ENCODE data around the gene EXTL2. TPM values are rescaled to one million over a fixed set of nuclear protein-coding genes. Genes with fewer than 3 reads are reported as not detected.

EXTL2 gene
- total and polyA plus RNA-seq, 9 of the 15 experiments (the other 6 are each of a cell fraction or from before 2014, with no cell fraction given), result 8.5 to 40.7 (median 26.0) TPM

- H3K4me3 ChIP-seq, result no peak overlapping the region
- in situ Hi-C loops (cut with MboI), result loop anchor here (10.0 to 25.0 kb wide), 3 partner anchors 108 to 1058 kb away; no protein-coding TSS in a partner anchor
Observed at GRCh38 chr1:100862591-100862990, 32.1 kb downstream of the EXTL2 start.

More at GRCh38 chr1:100862591-100862990, 32.1 kb downstream of the EXTL2 start:
- Histone ChIP-seq H3K27ac (ENCODE audit: extremely low read depth, low read depth, low read length) (no peak overlapping the region), H3K4me1 (replicated peaks in 1 of 2; ENCODE audit: control insufficient read depth in 2 of 2, insufficient read depth in 2 of 2, low read length in 2 of 2) (no peaks in the 10 kb centered on the region), H3K4me2 (ENCODE audit: insufficient read depth, low read length) (no peak overlapping the region), H3K36me3 (ENCODE audit: control insufficient read depth, insufficient read depth, low read length) (no peaks in the 10 kb centered on the region), H3K79me2 (ENCODE audit: control insufficient read depth, insufficient read depth, low read length) (no peaks in the 10 kb centered on the region), H3K9me3 (replicated peaks; ENCODE audit: control insufficient read depth, insufficient read depth, low read depth, low read length) (no peaks in the 10 kb centered on the region), H4K20me1 (replicated peaks; ENCODE audit: control insufficient read depth, insufficient read depth, low read length) (no peaks in the 10 kb centered on the region), H2AFZ (ENCODE audit: low read depth, low read length) (no peak overlapping the region), H3K27me3 (ENCODE audit: control insufficient read depth in 2 of 2, insufficient read depth in 2 of 2, low read length in 2 of 2) (no peaks in the 10 kb centered on the region), H3K9ac (ENCODE audit: insufficient read depth in 1 of 2, low read depth in 2 of 2, low read length in 2 of 2) (no peak overlapping the region), H3K9me1 (ENCODE audit: control insufficient read depth, insufficient read depth, low read length) (no peaks in the 10 kb centered on the region)
- FAIRE-seq (no peak), ATAC-seq (no peak), DNase-seq (ENCODE audit: extremely low read depth in 1 of 4, low spot score in 3 of 4) (no peak)
- WGBS (ENCODE audit: insufficient coverage, low coverage, missing lambda C conversion rate), result 14% methylated on average over 2 of the region's 2 CpGs
- ChIA-PET CTCF (ENCODE audit: low intra/inter-chr PET ratio) (no interaction called here), POLR2A (interaction anchor here (0.7 kb wide), 1 partner anchor 128 kb away, joined by 3 read pairs; no protein-coding TSS in a partner anchor)
- no peak for TF ChIP-seq VEZF1 (CRISPR knock-in tag; IDR thresholded peaks at IDR 0.05)
- TF ChIP-seq TCF15 (CRISPR knock-in tag; IDR thresholded peaks at IDR 0.05), result no peak
- no peak for TF ChIP-seq ZBTB33 (CRISPR knock-in tag; IDR thresholded peaks at IDR 0.05)
- no peak for TF ChIP-seq DDX20 (tag; IDR thresholded peaks at IDR 0.05; ENCODE audit: low read depth)
- TF ChIP-seq ZNF184 (CRISPR knock-in tag; IDR thresholded peaks at IDR 0.05), result no peak
- no peak for TF ChIP-seq RFX7 (CRISPR knock-in tag; IDR thresholded peaks at IDR 0.05)
- TF ChIP-seq DMBX1 (CRISPR knock-in tag; IDR thresholded peaks at IDR 0.05; ENCODE audit: borderline replicate concordance), result no peak
- no peak for TF ChIP-seq POU5F1 (IDR thresholded peaks at IDR 0.05; ENCODE audit: borderline replicate concordance, low read depth, low read length, partially characterized antibody)
- TF ChIP-seq BMI1 (IDR thresholded peaks at IDR 0.05; ENCODE audit: low read length), result no peak
- TF ChIP-seq ZBTB8A (IDR thresholded peaks at IDR 0.05; ENCODE audit: partially characterized antibody), result no peak
- no peak for TF ChIP-seq HSF4 (CRISPR knock-in tag; IDR thresholded peaks at IDR 0.05; ENCODE audit: borderline replicate concordance)
- TF ChIP-seq ARID2 (IDR thresholded peaks at IDR 0.05), result no peak
- TF ChIP-seq GABPB1 (CRISPR knock-in tag; IDR thresholded peaks at IDR 0.05), result no peak
- no peak for TF ChIP-seq KHSRP (IDR thresholded peaks at IDR 0.05)
- no peak for TF ChIP-seq MITF (IDR thresholded peaks at IDR 0.05)
- TF ChIP-seq ZNF436 (CRISPR knock-in tag; IDR thresholded peaks at IDR 0.05), result no peak
- no peak for TF ChIP-seq ZNF146 (CRISPR knock-in tag; IDR thresholded peaks at IDR 0.05; ENCODE audit: unreplicated experiment)
- no peak for TF ChIP-seq RFX5 (IDR thresholded peaks at IDR 0.05; ENCODE audit: low read depth, low read length)
- no peak for TF ChIP-seq NELFE (IDR thresholded peaks at IDR 0.05; ENCODE audit: insufficient read depth, insufficient read length)
- intact Hi-C loops (cut with micrococcal nuclease), result no loop called here
- no TSS peak for BruUV-seq (replicated peaks)
